ENCODE results near the gene DAB2IP.

Gene DAB2IP

GRCh38 chr9:121781701-121782464, 130.4 kb downstream of the DAB2IP start:
- DNase-seq (ENCODE audit: low spot score) = no peak
- ChIA-PET CTCF (interaction anchor here (0.7 kb wide), 1 partner anchor 219 kb away, joined by 3 read pairs; no protein-coding TSS in a partner anchor), POLR2A (ENCODE audit: low non-redundant PET) (no interaction called here)
- no peak overlapping the region for H3K27ac ChIP-seq
- TF ChIP-seq CTCF (conservative IDR thresholded peaks at IDR 0.05; ENCODE audit: low read depth) = no peak

- POLR2A ChIA-PET (ENCODE audit: low non-redundant PET) = no interaction called here
- no peak for TF ChIP-seq CTCF (conservative IDR thresholded peaks at IDR 0.05; ENCODE audit: low read depth)
- H3K27ac ChIP-seq = no peak overlapping the region; the same call in 1 of the 2 replicates
- CTCF ChIA-PET = interaction anchor here (0.5 to 0.7 kb wide), 3 partner anchors 18 to 219 kb away, joined by 3 read pairs; no protein-coding TSS in a partner anchor
- DNase-seq (ENCODE audit: low spot score) = no peak
Observed at GRCh38 chr9:121782514-121783110, 131.2 kb downstream of the DAB2IP start.

GRCh38 chr9:121783111-121783510, 131.7 kb downstream of the DAB2IP start:
- POLR2A ChIA-PET (ENCODE audit: low non-redundant PET) = no interaction called here
- DNase-seq (ENCODE audit: low spot score) = no peak
- H3K27ac ChIP-seq = no peak overlapping the region; the same call in 1 of the 2 replicates

GRCh38 chr9:121783521-121784507, 132.4 kb downstream of the DAB2IP start:
- POLR2A ChIA-PET (ENCODE audit: low non-redundant PET) = no interaction called here
- peak overlapping the region; percentile 29 for H3K27ac ChIP-seq

More at GRCh38 chr9:121783111-121783510, 131.7 kb downstream of the DAB2IP start:
- TF ChIP-seq CTCF (conservative IDR thresholded peaks at IDR 0.05; ENCODE audit: low read depth) = no peak
- CTCF ChIA-PET = interaction anchor here (0.5 to 0.6 kb wide), 2 partner anchors 19 to 82 kb away, joined by 3 read pairs; no protein-coding TSS in a partner anchor

DNA sequence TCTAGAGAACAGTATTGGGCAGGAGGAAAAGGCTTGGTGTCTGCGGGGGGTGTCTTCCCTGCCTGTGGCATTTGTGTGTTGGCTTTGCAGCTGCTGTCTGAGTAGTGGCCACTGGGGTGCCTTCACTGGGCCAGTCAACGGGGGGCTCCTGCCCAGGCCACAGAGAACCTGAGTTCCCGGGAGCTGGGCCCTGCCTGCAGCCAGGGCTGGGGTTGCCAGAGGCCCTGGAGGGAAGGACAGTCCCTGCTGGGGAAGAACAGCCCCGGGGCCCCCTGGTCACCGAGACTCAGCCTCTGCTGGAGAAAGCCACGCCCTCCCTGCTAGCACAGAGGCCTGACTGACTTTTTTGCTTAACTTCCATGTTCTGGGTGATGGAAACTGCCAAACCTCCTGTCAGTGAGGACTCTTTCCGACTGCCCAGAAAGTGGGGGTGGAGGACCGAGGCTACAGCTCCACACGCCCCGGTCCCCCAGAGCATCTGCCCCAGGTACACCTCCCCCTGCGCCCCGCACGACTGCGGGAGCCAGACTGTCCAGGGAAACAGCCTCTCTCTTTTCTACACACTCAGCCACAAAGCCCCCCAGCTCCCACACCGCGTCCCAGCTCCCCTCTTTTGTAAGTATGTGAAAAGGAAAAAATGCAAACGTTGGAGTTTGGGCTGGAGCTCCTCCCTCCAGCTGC, 133.4 kb downstream of the DAB2IP start:
- no peak for TF ChIP-seq CTCF (conservative IDR thresholded peaks at IDR 0.05; ENCODE audit: low read depth)
- DNase-seq (ENCODE audit: low spot score) = no peak
- peak overlapping the region; percentile 29 for H3K27ac ChIP-seq
- POLR2A ChIA-PET (ENCODE audit: low non-redundant PET) = no interaction called here
- CTCF ChIA-PET = interaction anchor here (0.5 to 0.7 kb wide), 5 partner anchors 32 to 734 kb away, joined by 3 to 7 read pairs (median 3); partner anchors contain the start of gene OR1J4

More at GRCh38 chr9:121783521-121784507, 132.4 kb downstream of the DAB2IP start:
- DNase-seq (ENCODE audit: low spot score) = no peak
- TF ChIP-seq CTCF (conservative IDR thresholded peaks at IDR 0.05; ENCODE audit: low read depth) = no peak
- CTCF ChIA-PET = interaction anchor here (0.5 to 0.6 kb wide), 2 partner anchors 20 to 735 kb away, joined by 3 read pairs; partner anchors contain the start of gene OR1J4

Measured in RWPE1 (cell line).